GM12874 (cell line): ENCODE measurements around the gene MRPL44.

Experiments
- CTCF ChIP-seq: IDR thresholded peaks from 2 replicates; pipeline ENCODE4 v1.5.1; 2011; ENCODE audit warnings: low read depth, mild to moderate bottlenecking, control low read depth, low read length, moderate library complexity; ENCODE audit not compliant: insufficient read depth

The MRPL44 gene

GRCh38 chr2:223957092-223957851 lies at the start of gene MRPL44:
Gene MRPL44 (plus strand): TSS chr2:223957463. CDS start chr2:223957473, 10 bp downstream.
- TF ChIP-seq CTCF, result no peak

- no peak for TF ChIP-seq CTCF
These were observed 48.8 kb upstream of the MRPL44 start for GRCh38 chr2:223908304-223908998.

GRCh38 chr2:223909001-223909741 lies 48.1 kb upstream of the MRPL44 start:
- no peak for TF ChIP-seq CTCF

GRCh38 chr2:223914324-223914723 lies 42.9 kb upstream of the MRPL44 start:
- TF ChIP-seq CTCF, result no peak

GRCh38 chr2:223915071-223915470 lies 42.2 kb upstream of the MRPL44 start:
- no peak for TF ChIP-seq CTCF

GRCh38 chr2:223916181-223916920 lies 40.9 kb upstream of the MRPL44 start:
- TF ChIP-seq CTCF, result no peak
